Medulla oblongata (tissue), 1 donor: ENCODE data around the gene TTYH3.

Experiments
- DNase-seq: peaks from one replicate; pipeline ENCODE4 v3.0.0-alpha.2; 2015; ENCODE audit errors: extremely low spot score

The TTYH3 gene

DNA sequence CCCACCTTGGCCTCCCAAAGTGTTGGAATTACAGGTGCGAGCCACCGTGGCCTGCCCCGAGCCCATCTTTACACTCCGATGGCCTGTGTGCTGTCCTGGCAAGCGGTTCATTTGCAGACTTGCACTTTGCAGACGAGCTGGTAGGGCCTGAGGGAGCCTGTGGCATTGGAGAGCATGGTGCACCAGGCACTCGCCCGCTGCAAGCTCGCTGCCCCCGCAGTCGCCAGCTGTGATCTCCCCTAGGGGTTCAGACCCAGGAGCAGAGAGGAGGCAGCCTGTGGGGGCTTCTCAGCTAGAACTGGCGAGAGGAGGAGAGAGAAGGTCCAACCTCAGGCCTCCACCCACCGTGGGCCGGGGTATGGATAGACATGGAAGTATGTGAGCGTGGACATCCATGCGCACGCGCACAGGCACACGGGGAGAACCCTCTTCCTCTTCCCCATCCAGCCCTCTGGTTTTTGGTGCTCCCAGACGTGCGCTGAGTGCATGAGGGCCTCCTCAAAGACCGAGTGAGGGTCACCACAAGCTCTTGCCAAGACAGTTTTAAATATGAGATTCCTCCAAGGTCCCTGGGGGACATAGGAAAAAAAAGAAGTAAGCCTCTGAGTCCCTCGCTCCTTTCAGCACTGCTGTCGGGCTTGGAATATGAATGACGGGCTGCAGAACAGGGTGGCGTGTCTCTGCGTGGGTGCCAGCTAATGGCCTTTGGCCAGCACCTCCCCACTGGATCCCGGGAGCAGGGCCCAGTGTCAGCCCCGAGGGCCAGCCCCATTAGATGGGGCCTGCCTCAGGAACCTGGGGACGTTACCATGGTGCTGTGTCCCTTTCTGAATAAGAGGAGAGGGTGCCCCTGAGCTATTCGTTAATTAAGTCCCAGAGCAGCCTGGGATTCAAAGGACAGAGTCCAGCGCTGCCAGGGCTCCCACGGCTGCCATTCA, 15.1 kb upstream of the TTYH3 start:
- peak; percentile 71 for DNase-seq

DNA sequence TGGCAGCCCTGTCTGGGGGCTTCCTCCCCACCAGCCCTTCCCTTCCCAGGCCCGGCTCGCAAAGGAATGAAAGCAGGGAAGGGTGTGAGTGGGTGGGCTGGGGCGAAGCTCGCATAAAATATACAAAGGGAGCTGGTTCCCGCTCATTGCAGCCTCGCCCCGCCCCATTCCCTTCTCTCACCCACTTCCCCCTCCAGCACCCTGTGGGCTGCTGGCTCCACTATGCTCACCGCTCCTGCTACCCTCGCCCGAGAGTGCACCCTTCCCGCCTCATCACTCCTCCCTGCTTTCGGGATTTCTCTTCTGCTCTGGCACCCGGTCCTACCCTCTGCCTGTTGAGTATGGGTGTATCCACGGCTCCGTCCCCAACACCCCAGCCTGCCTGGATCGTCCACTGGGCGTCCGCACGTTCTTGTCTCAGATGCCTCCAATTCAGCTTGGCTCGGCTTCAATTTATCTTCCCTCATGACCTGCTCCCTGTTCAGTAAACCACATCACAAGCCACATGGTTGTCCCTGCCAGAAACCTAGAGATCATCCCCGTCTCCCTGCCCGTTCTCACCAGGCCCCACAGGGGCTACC, 14.4 kb upstream of the TTYH3 start:
- DNase-seq, result no peak

DNA sequence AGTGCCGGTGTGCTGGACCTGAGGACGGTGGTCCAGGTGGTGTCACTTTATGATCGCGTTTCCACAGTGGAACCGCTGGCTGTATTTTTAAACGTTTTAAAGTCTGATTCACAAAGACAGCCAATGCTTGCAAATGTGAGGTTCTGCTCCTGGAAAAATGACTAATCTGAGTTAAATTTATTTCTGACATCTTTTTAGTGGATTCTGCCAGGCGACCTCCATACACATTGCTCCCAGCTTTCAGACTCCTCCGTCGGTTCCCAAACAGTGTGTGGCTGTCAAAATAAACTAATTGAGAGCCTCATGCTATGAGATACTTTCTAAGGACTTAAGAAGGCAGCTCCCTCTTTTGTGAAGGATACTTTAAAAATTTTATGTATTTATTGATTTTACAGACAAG, 12.7 kb upstream of the TTYH3 start:
- DNase-seq, result no peak

GRCh38 chr7:2621061-2621828, 10.5 kb upstream of the TTYH3 start:
- no peak for DNase-seq

DNA sequence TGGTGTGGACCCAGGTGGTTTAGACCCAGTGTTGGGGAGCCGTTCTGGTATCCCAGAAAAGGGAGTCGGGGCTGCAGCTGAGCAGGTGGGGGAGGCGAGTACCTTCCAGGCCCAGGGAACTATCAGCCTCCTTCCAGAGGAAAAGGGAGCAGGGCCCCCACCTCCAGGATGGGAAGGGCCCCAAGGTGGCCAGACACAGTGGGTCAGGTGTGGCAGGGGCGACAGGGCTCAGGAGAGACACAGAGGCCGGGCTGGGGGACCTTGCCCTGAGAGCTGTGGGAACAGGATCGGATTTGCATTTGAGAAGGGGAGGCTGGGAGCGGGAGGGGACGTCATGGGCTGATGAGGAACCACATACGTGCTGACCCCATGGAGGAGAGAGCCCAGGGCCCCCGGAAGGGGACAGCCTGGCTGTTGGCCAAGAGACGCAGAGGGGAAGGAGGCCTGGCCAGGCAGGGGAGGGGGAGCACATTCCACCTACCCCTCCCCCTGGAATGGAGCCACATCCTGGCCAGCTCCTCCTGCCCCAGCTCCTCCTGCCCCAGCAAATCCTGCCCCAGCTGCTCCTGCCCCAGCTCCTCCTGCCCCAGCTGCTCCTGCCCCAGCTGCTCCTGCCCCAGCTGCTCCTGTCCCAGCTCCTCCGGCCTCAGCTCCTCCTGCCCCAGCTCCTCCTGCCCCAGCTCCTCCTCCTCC, 9.7 kb upstream of the TTYH3 start:
- no peak for DNase-seq

- DNase-seq, result no peak
These were observed 8.7 kb upstream of the TTYH3 start for GRCh38 chr7:2622869-2623697.

- DNase-seq, result no peak
These were observed 8.1 kb upstream of the TTYH3 start for GRCh38 chr7:2623698-2624014.

GRCh38 chr7:2624293-2624886, 7.4 kb upstream of the TTYH3 start:
- DNase-seq, result no peak

GRCh38 chr7:2626498-2627117, 5.2 kb upstream of the TTYH3 start:
- no peak for DNase-seq

- DNase-seq, result no peak
These were observed 4.3 kb upstream of the TTYH3 start for GRCh38 chr7:2627258-2628129.

- DNase-seq, result peak; percentile 66
These were observed 3.7 kb upstream of the TTYH3 start for GRCh38 chr7:2628130-2628482.

GRCh38 chr7:2628891-2629290, 2.9 kb upstream of the TTYH3 start:
- no peak for DNase-seq

- peak; percentile 48 for DNase-seq
These were observed 1.8 kb upstream of the TTYH3 start for GRCh38 chr7:2629746-2630681.

- DNase-seq, result peak; percentile 58
These were observed 1.1 kb downstream of the TTYH3 start for GRCh38 chr7:2632733-2633537.

DNA sequence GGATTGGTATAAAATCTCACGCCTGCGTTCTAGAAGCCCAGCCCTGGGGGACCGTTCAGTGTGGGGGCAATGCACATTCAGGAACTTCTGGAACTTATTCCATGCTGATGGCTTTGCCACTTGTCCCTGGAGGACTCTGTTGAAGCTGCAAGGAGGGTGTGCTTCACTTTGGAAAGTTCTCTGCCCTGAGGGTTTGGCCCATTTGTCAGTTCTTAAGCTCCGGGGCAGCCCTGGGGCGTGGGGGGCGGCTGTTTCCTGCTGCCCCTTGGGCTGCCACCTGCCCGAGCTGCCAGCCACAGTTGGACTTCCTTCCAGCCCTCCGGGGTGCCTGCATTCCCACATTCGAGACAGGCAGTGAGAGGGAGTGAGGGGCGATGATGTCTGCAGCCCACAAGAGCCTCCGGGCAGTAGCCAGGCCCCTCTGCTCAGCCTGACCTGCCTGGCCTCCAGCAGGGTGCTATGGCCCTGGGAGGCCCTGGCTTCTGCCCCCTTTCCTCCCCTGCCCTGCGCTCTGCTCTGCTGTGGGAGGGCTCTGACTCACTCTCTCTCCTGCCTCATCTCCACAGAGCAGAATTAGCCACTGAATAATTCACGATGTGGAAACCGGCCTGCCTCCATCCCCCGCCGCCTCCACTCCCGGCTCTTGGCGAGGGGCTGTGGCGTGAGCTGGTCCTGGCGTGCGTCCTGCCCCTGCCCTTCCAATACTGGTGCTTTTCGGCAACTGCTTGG, 1.9 kb downstream of the TTYH3 start:
- peak; percentile 63 for DNase-seq

- no peak for DNase-seq
These were observed 2.7 kb downstream of the TTYH3 start for GRCh38 chr7:2634267-2635145.
